ENCODE data around the gene SCLT1.

Gene SCLT1

GRCh38 chr4:129062580-129062979 is 30.8 kb downstream of the SCLT1 start:
- no peaks in the 10 kb centered on the region for H3K79me1 ChIP-seq (ENCODE audit: low read length)
- H4K8ac ChIP-seq (ENCODE audit: low read depth, low read length) = no peak overlapping the region
- H3K14ac ChIP-seq (ENCODE audit: low read length) = no peak overlapping the region
- no CpG with 5 or more reads among the region's 3 CpGs for WGBS (ENCODE audit: extremely low coverage, insufficient coverage, insufficient read length)
- no peak overlapping the region for H3K27ac ChIP-seq (ENCODE audit: low read depth, low read length)
- no peak overlapping the region for H3K9ac ChIP-seq (ENCODE audit: low read length)
- H3K4me2 ChIP-seq (ENCODE audit: low read length) = no peak overlapping the region
- no peak for DNase-seq
- H3K79me2 ChIP-seq (ENCODE audit: control insufficient read depth, insufficient read depth, low read length, poor library complexity) = no peaks in the 10 kb centered on the region
- no peaks in the 10 kb centered on the region for H3K27me3 ChIP-seq (ENCODE audit: insufficient read depth, low read length)
- H3K4me3 ChIP-seq (ENCODE audit: low read depth, low read length) = no peak overlapping the region
- H2BK12ac ChIP-seq (ENCODE audit: low read length) = no peak overlapping the region
- no peak overlapping the region for H2AFZ ChIP-seq (ENCODE audit: insufficient read depth, low read length, poor library complexity)
- no peak overlapping the region for H4K12ac ChIP-seq (ENCODE audit: low read depth, low read length)
- no peak overlapping the region for H3K4ac ChIP-seq (ENCODE audit: low read depth, low read length)
- no peak overlapping the region for H2AK5ac ChIP-seq (ENCODE audit: low read length)
- H3K18ac ChIP-seq (ENCODE audit: low read length) = no peak overlapping the region
- no peaks in the 10 kb centered on the region for H3K4me1 ChIP-seq (ENCODE audit: control insufficient read depth in 1 of 2, insufficient read depth in 2 of 2, low read length in 2 of 2)
- H2BK5ac ChIP-seq (ENCODE audit: low read depth, low read length, poor library complexity) = no peak overlapping the region
- no peak overlapping the region for H3K23ac ChIP-seq (ENCODE audit: low read length)
- H3K9me3 ChIP-seq (ENCODE audit: insufficient read depth, low read depth, low read length) = peaks cover 19% of the 10 kb centered on the region
- H4K91ac ChIP-seq (ENCODE audit: low read depth, low read length) = no peak overlapping the region
- peaks cover 7 to 18% of the 10 kb centered on the region in 2 experiments for H3K36me3 ChIP-seq (ENCODE audit: control insufficient read depth in 1 of 2, insufficient read depth in 2 of 2, low read length in 2 of 2)
- no peak overlapping the region for H2BK120ac ChIP-seq (ENCODE audit: insufficient read depth, low read length, poor library complexity)

DNA sequence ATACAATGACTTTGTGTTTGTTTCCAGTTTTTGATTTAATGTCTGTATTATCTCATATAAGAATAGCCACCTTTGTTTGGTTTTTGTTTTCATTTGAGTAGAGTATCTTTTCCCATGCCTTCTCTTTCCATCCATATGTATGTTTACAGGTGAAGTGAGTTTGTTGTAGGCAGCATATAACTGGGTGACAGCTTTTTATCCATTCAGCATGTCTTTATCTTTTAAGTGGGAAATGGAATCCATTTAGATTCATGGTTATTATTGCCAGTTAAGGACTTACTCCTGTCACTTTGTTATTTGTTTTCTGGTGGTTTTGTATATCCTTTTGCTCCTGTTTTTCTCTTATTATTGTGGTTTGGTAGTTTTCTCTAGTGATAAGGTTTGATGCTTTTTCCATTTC is 34.3 kb downstream of the SCLT1 start:
- Histone ChIP-seq H2AK5ac (ENCODE audit: low read length) (no peak overlapping the region), H2AFZ (ENCODE audit: insufficient read depth, low read length, poor library complexity) (no peak overlapping the region), H3K4me1 (ENCODE audit: control insufficient read depth in 1 of 2, insufficient read depth in 2 of 2, low read length in 2 of 2) (no peaks in the 10 kb centered on the region), H3K79me2 (ENCODE audit: control insufficient read depth, insufficient read depth, low read length, poor library complexity) (no peaks in the 10 kb centered on the region), H2BK5ac (ENCODE audit: low read depth, low read length, poor library complexity) (no peak overlapping the region), H4K12ac (ENCODE audit: low read depth, low read length) (no peak overlapping the region), H3K4ac (ENCODE audit: low read depth, low read length) (no peak overlapping the region), H4K91ac (ENCODE audit: low read depth, low read length) (no peak overlapping the region), H2BK120ac (ENCODE audit: insufficient read depth, low read length, poor library complexity) (no peak overlapping the region), H3K23ac (ENCODE audit: low read length) (no peak overlapping the region), H3K9ac (ENCODE audit: low read length) (no peak overlapping the region), H2BK12ac (ENCODE audit: low read length) (no peak overlapping the region), H3K14ac (ENCODE audit: low read length) (no peak overlapping the region), H3K36me3 (ENCODE audit: control insufficient read depth in 1 of 2, insufficient read depth in 2 of 2, low read length in 2 of 2) (peaks cover 7 to 22% of the 10 kb centered on the region in 2 experiments), H3K79me1 (ENCODE audit: low read length) (no peaks in the 10 kb centered on the region), H3K27ac (ENCODE audit: low read depth, low read length) (no peak overlapping the region), H3K18ac (ENCODE audit: low read length) (no peak overlapping the region), H3K4me3 (ENCODE audit: low read depth, low read length) (no peak overlapping the region), H3K4me2 (ENCODE audit: low read length) (no peak overlapping the region), H3K9me3 (ENCODE audit: insufficient read depth, low read depth, low read length) (peaks cover 29% of the 10 kb centered on the region), H4K8ac (ENCODE audit: low read depth, low read length) (no peak overlapping the region), H3K27me3 (ENCODE audit: insufficient read depth, low read length) (no peaks in the 10 kb centered on the region)
- DNase-seq = no peak

DNA sequence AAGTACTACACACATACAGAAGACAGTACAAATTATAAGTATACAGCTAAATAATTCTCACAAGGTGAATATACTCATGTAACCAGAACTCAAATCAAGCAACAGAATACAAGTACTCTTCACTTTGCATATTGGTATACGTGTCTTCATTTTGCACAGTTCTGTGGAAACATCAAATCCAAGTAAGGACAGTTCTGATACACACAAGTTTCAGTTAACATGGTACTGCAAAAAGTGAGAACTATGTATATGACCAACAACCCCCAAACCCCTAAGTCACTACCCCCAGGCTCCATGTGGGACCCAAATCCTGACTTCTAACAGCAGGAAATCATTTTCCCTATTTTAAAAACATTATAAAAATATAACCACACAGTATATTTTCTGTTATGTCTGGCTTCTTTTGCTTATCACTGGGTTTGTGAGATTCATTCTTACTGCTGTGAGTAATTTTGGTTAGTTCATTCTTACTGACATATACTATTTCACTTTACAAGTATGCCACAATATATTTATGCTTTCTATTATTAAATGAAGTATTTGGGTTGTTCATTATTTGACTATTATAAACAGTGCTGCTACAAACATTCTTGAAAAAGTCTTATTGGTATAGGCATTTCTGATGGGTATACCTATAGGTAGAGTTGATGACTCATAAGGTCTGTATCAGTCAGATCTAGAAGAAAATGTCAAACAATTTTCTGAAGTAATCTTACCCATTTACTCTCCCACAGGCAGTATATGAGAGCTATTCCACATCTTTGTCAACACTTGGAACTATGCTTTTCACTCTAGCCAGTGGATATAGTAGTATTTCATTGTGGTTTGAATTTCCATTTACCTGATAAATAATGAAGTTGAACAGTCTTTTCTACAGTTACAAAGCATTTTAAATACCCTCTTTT is 47.0 kb downstream of the SCLT1 start:
- no peak overlapping the region for H2BK5ac ChIP-seq (ENCODE audit: low read depth, low read length, poor library complexity)
- H3K4me1 ChIP-seq (ENCODE audit: control insufficient read depth in 1 of 2, insufficient read depth in 2 of 2, low read length in 2 of 2) = no peaks in the 10 kb centered on the region
- no peak overlapping the region for H3K4me3 ChIP-seq (ENCODE audit: low read depth, low read length)
- H3K79me2 ChIP-seq (ENCODE audit: control insufficient read depth, insufficient read depth, low read length, poor library complexity) = no peaks in the 10 kb centered on the region
- no peaks in the 10 kb centered on the region for H3K79me1 ChIP-seq (ENCODE audit: low read length)
- H4K12ac ChIP-seq (ENCODE audit: low read depth, low read length) = no peak overlapping the region
- H2AFZ ChIP-seq (ENCODE audit: insufficient read depth, low read length, poor library complexity) = no peak overlapping the region
- no peaks in the 10 kb centered on the region for H3K9me3 ChIP-seq (ENCODE audit: insufficient read depth, low read depth, low read length)
- no CpG with 5 or more reads among the region's 1 CpG for WGBS (ENCODE audit: extremely low coverage, insufficient coverage, insufficient read length)
- H4K91ac ChIP-seq (ENCODE audit: low read depth, low read length) = no peak overlapping the region
- no peak overlapping the region for H2BK12ac ChIP-seq (ENCODE audit: low read length)
- no peaks in the 10 kb centered on the region for H3K27me3 ChIP-seq (ENCODE audit: insufficient read depth, low read length)
- no peak overlapping the region for H2AK5ac ChIP-seq (ENCODE audit: low read length)
- no peak overlapping the region for H3K14ac ChIP-seq (ENCODE audit: low read length)
- H3K4ac ChIP-seq (ENCODE audit: low read depth, low read length) = no peak overlapping the region
- peak; percentile 3 to 85 for DNase-seq
- H3K9ac ChIP-seq (ENCODE audit: low read length) = no peak overlapping the region
- H3K18ac ChIP-seq (ENCODE audit: low read length) = no peak overlapping the region
- H3K23ac ChIP-seq (ENCODE audit: low read length) = no peak overlapping the region
- no peaks in the 10 kb centered on the region for H3K36me3 ChIP-seq (ENCODE audit: control insufficient read depth in 1 of 2, insufficient read depth in 2 of 2, low read length in 2 of 2)
- no peak overlapping the region for H2BK120ac ChIP-seq (ENCODE audit: insufficient read depth, low read length, poor library complexity)
- H4K8ac ChIP-seq (ENCODE audit: low read depth, low read length) = no peak overlapping the region
- H3K4me2 ChIP-seq (ENCODE audit: low read length) = no peak overlapping the region
- H3K27ac ChIP-seq (ENCODE audit: low read depth, low read length) = no peak overlapping the region

DNA sequence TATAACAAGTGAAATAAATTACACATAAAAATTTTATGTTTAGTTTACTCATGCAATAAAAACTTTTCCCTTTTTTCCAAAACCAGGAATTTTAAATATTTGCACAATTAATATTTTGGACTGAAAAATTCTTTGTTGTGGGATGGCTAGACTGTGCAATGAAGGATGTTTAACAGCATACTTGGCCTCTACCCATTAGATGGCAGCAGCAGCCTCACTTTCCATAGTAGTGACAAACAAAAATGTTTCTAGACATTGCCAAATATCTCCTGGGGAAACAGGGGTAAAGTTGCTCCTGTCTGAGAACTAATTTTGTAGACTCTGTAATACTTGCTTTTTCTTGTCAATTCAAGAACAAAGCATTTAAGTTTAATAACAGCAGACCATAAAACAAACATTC is 49.8 kb downstream of the SCLT1 start:
- H3K27me3 ChIP-seq (ENCODE audit: insufficient read depth, low read length) = no peaks in the 10 kb centered on the region
- H2AK5ac ChIP-seq (ENCODE audit: low read length) = no peak overlapping the region
- no peak overlapping the region for H2BK120ac ChIP-seq (ENCODE audit: insufficient read depth, low read length, poor library complexity)
- no peak overlapping the region for H4K8ac ChIP-seq (ENCODE audit: low read depth, low read length)
- no peaks in the 10 kb centered on the region for H3K4me1 ChIP-seq (ENCODE audit: control insufficient read depth in 1 of 2, insufficient read depth in 2 of 2, low read length in 2 of 2)
- no peak overlapping the region for H3K18ac ChIP-seq (ENCODE audit: low read length)
- H3K79me1 ChIP-seq (ENCODE audit: low read length) = no peaks in the 10 kb centered on the region
- no peak overlapping the region for H4K12ac ChIP-seq (ENCODE audit: low read depth, low read length)
- H3K79me2 ChIP-seq (ENCODE audit: control insufficient read depth, insufficient read depth, low read length, poor library complexity) = no peaks in the 10 kb centered on the region
- no peak overlapping the region for H2BK5ac ChIP-seq (ENCODE audit: low read depth, low read length, poor library complexity)
- H3K9me3 ChIP-seq (ENCODE audit: insufficient read depth, low read depth, low read length) = no peaks in the 10 kb centered on the region
- H3K36me3 ChIP-seq (ENCODE audit: control insufficient read depth in 1 of 2, insufficient read depth in 2 of 2, low read length in 2 of 2) = no peaks in the 10 kb centered on the region
- H2AFZ ChIP-seq (ENCODE audit: insufficient read depth, low read length, poor library complexity) = no peak overlapping the region
- H2BK12ac ChIP-seq (ENCODE audit: low read length) = no peak overlapping the region
- H3K14ac ChIP-seq (ENCODE audit: low read length) = no peak overlapping the region
- peak in 1 of 2 donors; percentile 28 for DNase-seq
- H3K23ac ChIP-seq (ENCODE audit: low read length) = no peak overlapping the region
- H3K4me2 ChIP-seq (ENCODE audit: low read length) = no peak overlapping the region
- no peak overlapping the region for H3K4me3 ChIP-seq (ENCODE audit: low read depth, low read length)
- H3K27ac ChIP-seq (ENCODE audit: low read depth, low read length) = no peak overlapping the region
- no peak overlapping the region for H3K9ac ChIP-seq (ENCODE audit: low read length)
- H3K4ac ChIP-seq (ENCODE audit: low read depth, low read length) = no peak overlapping the region
- H4K91ac ChIP-seq (ENCODE audit: low read depth, low read length) = no peak overlapping the region

Data from trophoblast cell (in vitro differentiated cells and primary cell).